ENCODE measurements around the gene GJD4.
A peak's percentile ranks its signal among the peaks of the same experiment; 100 is the strongest.

Gene GJD4

DNA sequence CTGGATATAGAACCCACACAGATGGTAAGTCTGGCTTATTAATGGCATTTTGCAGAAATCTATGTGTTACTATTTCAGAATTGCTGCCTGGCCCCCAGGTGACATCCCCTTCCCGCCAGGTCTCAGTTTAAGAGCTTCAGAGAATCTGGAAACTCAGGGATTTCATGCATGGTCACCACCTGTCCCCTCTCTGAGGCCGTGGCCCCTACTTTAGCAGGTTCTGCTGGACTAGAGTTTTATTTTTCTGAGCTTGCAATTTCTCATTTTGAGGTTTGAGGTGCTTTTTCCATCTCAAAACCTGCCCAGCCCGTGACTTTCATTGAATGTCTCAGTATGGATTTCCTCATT, 24.7 kb upstream of the GJD4 start:
- Histone ChIP-seq H3K36me3 (ENCODE audit: control insufficient read depth, low read depth, low read length) (no peaks in the 10 kb centered on the region), H3K4me1 (ENCODE audit: control insufficient read depth, low read depth, low read length) (no peaks in the 10 kb centered on the region), H3K27me3 (ENCODE audit: control insufficient read depth, insufficient read depth, low read length) (no peaks in the 10 kb centered on the region), H3K9ac (ENCODE audit: low read length) (no peak overlapping the region), H3K27ac (ENCODE audit: low read length) (no peak overlapping the region), H3K9me3 (ENCODE audit: control insufficient read depth, low read depth, low read length) (no peaks in the 10 kb centered on the region), H3K4me3 (ENCODE audit: low read length) (no peak overlapping the region)

- H3K27ac ChIP-seq (ENCODE audit: low read length) = no peak overlapping the region
Observed at GRCh38 chr10:35581655-35582054, 23.5 kb upstream of the GJD4 start.

DNA sequence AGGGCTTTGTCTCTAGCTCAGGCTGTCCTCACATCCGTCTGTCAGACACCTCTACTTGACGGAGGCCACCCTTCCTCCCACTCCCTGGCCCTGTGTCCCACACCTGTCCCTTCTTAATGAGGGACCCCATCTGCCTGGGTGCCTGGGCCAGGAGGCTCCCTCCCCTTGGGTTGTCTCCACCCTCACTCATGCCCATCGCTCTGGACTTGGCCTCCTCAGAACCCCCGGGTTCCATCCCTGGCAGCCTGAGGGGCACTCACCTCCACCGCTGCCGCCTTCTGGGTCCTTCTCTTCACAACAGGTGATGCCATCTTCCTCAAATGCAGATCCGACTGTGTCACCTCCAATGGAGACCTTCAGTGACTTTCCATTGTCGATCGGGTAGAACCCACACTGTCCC, 20.2 kb upstream of the GJD4 start:
- no peak overlapping the region for H3K4me3 ChIP-seq (ENCODE audit: low read length)
- no peaks in the 10 kb centered on the region for H3K27me3 ChIP-seq (ENCODE audit: control insufficient read depth, insufficient read depth, low read length)
- H3K9me3 ChIP-seq (ENCODE audit: control insufficient read depth, low read depth, low read length) = no peaks in the 10 kb centered on the region
- H3K36me3 ChIP-seq (ENCODE audit: control insufficient read depth, low read depth, low read length) = no peaks in the 10 kb centered on the region
- no peaks in the 10 kb centered on the region for H3K4me1 ChIP-seq (ENCODE audit: control insufficient read depth, low read depth, low read length)
- H3K9ac ChIP-seq (ENCODE audit: low read length) = no peak overlapping the region
- H3K27ac ChIP-seq (ENCODE audit: low read length) = no peak overlapping the region

More at GRCh38 chr10:35581655-35582054, 23.5 kb upstream of the GJD4 start:
- no peaks in the 10 kb centered on the region for H3K27me3 ChIP-seq (ENCODE audit: control insufficient read depth, insufficient read depth, low read length)
- no peak overlapping the region for H3K4me3 ChIP-seq (ENCODE audit: low read length)
- no peaks in the 10 kb centered on the region for H3K36me3 ChIP-seq (ENCODE audit: control insufficient read depth, low read depth, low read length)
- H3K4me1 ChIP-seq (ENCODE audit: control insufficient read depth, low read depth, low read length) = no peaks in the 10 kb centered on the region
- H3K9me3 ChIP-seq (ENCODE audit: control insufficient read depth, low read depth, low read length) = no peaks in the 10 kb centered on the region
- no peak overlapping the region for H3K9ac ChIP-seq (ENCODE audit: low read length)

DNA sequence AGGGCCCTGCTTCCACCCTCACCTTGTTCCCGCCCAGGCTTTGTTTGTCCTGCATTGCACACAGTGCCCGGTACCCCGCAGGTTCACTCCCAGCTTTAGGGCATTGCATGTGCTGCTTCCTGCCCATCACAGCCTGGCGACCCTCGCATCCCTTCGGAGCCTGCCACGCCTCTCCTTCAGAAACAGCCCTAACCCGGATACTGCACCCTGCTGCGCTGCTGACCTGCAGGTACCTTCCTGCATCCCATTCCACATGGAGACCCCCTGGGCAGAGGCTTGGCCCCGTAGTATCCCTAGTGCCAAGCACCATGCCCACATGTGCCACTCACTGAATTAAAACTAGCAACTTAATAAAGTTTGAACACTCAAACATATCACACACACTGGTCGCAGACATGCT, 19.8 kb upstream of the GJD4 start:
- no peaks in the 10 kb centered on the region for H3K9me3 ChIP-seq (ENCODE audit: control insufficient read depth, low read depth, low read length)

DNA sequence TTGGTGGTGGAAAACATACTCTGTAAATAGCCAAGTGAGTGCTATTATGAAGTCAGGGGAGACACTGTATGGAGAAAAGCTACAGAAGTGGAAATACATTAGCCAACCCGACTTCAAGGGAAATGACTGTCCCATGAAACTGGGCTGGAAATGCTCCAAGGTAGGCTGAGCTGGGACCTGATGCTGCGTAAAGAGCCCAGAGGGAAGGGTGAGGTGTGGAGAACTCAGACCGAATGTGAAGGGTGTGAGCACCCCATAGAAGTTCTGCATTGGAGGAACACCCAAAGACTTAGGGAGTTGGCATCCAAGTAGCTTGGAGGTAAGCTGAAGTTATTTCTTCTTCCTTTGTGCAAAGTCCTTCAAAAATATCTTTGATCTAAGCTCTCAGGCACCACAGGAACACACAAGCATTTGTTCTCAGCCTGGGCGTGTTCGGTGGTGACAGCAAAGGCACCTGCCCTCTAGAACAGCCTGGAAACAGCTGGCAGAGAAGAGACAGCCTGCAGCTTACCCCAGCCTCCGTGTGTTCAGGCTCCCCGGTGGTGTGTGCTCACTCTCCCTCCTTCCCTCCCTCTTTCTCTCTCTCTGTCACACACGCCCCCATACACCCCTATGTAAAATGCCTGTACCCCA, 19.1 kb upstream of the GJD4 start:
- H3K9ac ChIP-seq (ENCODE audit: low read length) = no peak overlapping the region
- H3K9me3 ChIP-seq (ENCODE audit: control insufficient read depth, low read depth, low read length) = no peaks in the 10 kb centered on the region
- H3K27ac ChIP-seq (ENCODE audit: low read length) = no peak overlapping the region
- no peaks in the 10 kb centered on the region for H3K4me1 ChIP-seq (ENCODE audit: control insufficient read depth, low read depth, low read length)
- no peaks in the 10 kb centered on the region for H3K36me3 ChIP-seq (ENCODE audit: control insufficient read depth, low read depth, low read length)
- H3K4me3 ChIP-seq (ENCODE audit: low read length) = no peak overlapping the region
- H3K27me3 ChIP-seq (ENCODE audit: control insufficient read depth, insufficient read depth, low read length) = no peaks in the 10 kb centered on the region

More for the DNA sequence above, 19.8 kb upstream of the GJD4 start:
- no peak overlapping the region for H3K9ac ChIP-seq (ENCODE audit: low read length)
- H3K4me1 ChIP-seq (ENCODE audit: control insufficient read depth, low read depth, low read length) = no peaks in the 10 kb centered on the region
- no peak overlapping the region for H3K27ac ChIP-seq (ENCODE audit: low read length)
- no peaks in the 10 kb centered on the region for H3K36me3 ChIP-seq (ENCODE audit: control insufficient read depth, low read depth, low read length)
- no peaks in the 10 kb centered on the region for H3K27me3 ChIP-seq (ENCODE audit: control insufficient read depth, insufficient read depth, low read length)
- H3K4me3 ChIP-seq (ENCODE audit: low read length) = no peak overlapping the region

GRCh38 chr10:35588836-35589235, 16.3 kb upstream of the GJD4 start:
- Histone ChIP-seq H3K4me1 (ENCODE audit: control insufficient read depth, low read depth, low read length) (peaks cover 9% of the 10 kb centered on the region), H3K36me3 (ENCODE audit: control insufficient read depth, low read depth, low read length) (no peaks in the 10 kb centered on the region), H3K27ac (ENCODE audit: low read length) (no peak overlapping the region), H3K4me3 (ENCODE audit: low read length) (no peak overlapping the region), H3K9me3 (ENCODE audit: control insufficient read depth, low read depth, low read length) (peaks cover 4% of the 10 kb centered on the region), H3K27me3 (ENCODE audit: control insufficient read depth, insufficient read depth, low read length) (no peaks in the 10 kb centered on the region), H3K9ac (ENCODE audit: low read length) (no peak overlapping the region)

DNA sequence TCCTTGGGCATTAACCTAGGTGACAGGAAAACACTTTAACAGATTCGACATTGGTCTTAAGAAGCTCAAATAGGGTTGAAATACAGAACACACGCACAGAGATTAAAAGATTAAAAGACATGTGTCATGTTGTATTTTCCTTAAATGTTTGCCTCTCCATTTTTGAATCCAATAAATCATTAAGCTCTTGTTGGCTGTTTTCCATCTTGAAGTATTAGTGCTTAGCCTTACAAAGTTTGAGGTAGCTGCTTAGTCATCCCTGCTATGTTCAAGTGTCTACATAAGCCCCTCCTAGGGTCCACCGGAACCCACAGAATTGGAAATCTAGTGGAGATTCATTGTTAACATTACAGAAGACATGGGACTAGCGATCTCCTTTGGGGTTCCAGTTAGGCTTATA, 12.7 kb upstream of the GJD4 start:
- Histone ChIP-seq H3K9ac (ENCODE audit: low read length) (no peak overlapping the region), H3K4me3 (ENCODE audit: low read length) (no peak overlapping the region), H3K27me3 (ENCODE audit: control insufficient read depth, insufficient read depth, low read length) (no peaks in the 10 kb centered on the region), H3K27ac (ENCODE audit: low read length) (no peak overlapping the region), H3K36me3 (ENCODE audit: control insufficient read depth, low read depth, low read length) (no peaks in the 10 kb centered on the region), H3K9me3 (ENCODE audit: control insufficient read depth, low read depth, low read length) (peaks cover 4% of the 10 kb centered on the region), H3K4me1 (ENCODE audit: control insufficient read depth, low read depth, low read length) (peaks cover 14% of the 10 kb centered on the region)

GRCh38 chr10:35594115-35595079, 10.7 kb upstream of the GJD4 start:
- Histone ChIP-seq H3K27me3 (ENCODE audit: control insufficient read depth, insufficient read depth, low read length) (no peaks in the 10 kb centered on the region), H3K4me3 (ENCODE audit: low read length) (peak overlapping the region; percentile 1), H3K27ac (ENCODE audit: low read length) (peak overlapping the region; percentile 76), H3K4me1 (ENCODE audit: control insufficient read depth, low read depth, low read length) (peaks cover 14% of the 10 kb centered on the region), H3K9ac (ENCODE audit: low read length) (no peak overlapping the region), H3K9me3 (ENCODE audit: control insufficient read depth, low read depth, low read length) (peaks cover 4% of the 10 kb centered on the region), H3K36me3 (ENCODE audit: control insufficient read depth, low read depth, low read length) (no peaks in the 10 kb centered on the region)

DNA sequence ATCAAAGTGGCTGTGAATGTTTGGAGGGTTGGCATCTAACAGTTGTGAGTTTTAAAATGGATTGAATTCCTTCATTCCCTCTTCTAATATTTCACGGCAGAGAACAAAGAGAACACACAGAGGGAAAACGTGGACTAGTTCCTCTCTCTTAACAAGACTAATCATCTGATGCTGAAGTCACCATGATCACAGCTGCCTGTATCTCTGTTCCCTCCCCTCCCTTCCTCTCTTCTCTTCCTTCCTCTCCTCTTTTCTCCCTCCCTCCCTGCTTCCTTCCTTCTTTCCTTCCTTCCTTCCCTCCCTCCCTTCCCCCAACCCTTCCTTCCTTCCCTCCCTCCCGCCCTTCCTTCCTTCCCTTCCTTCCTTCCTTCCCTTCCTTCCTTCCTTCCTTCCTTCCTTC, 10.0 kb upstream of the GJD4 start:
- Histone ChIP-seq H3K36me3 (ENCODE audit: control insufficient read depth, low read depth, low read length) (no peaks in the 10 kb centered on the region), H3K4me1 (ENCODE audit: control insufficient read depth, low read depth, low read length) (peaks cover 14% of the 10 kb centered on the region), H3K9me3 (ENCODE audit: control insufficient read depth, low read depth, low read length) (peaks cover 4% of the 10 kb centered on the region), H3K9ac (ENCODE audit: low read length) (no peak overlapping the region), H3K27me3 (ENCODE audit: control insufficient read depth, insufficient read depth, low read length) (no peaks in the 10 kb centered on the region), H3K27ac (ENCODE audit: low read length) (no peak overlapping the region), H3K4me3 (ENCODE audit: low read length) (no peak overlapping the region)

GRCh38 chr10:35598379-35598778, 6.8 kb upstream of the GJD4 start:
- H3K27me3 ChIP-seq (ENCODE audit: control insufficient read depth, insufficient read depth, low read length) = no peaks in the 10 kb centered on the region
- no peak overlapping the region for H3K4me3 ChIP-seq (ENCODE audit: low read length)
- H3K4me1 ChIP-seq (ENCODE audit: control insufficient read depth, low read depth, low read length) = peaks cover 10% of the 10 kb centered on the region
- no peaks in the 10 kb centered on the region for H3K9me3 ChIP-seq (ENCODE audit: control insufficient read depth, low read depth, low read length)
- no peaks in the 10 kb centered on the region for H3K36me3 ChIP-seq (ENCODE audit: control insufficient read depth, low read depth, low read length)
- H3K27ac ChIP-seq (ENCODE audit: low read length) = no peak overlapping the region
- H3K9ac ChIP-seq (ENCODE audit: low read length) = no peak overlapping the region

DNA sequence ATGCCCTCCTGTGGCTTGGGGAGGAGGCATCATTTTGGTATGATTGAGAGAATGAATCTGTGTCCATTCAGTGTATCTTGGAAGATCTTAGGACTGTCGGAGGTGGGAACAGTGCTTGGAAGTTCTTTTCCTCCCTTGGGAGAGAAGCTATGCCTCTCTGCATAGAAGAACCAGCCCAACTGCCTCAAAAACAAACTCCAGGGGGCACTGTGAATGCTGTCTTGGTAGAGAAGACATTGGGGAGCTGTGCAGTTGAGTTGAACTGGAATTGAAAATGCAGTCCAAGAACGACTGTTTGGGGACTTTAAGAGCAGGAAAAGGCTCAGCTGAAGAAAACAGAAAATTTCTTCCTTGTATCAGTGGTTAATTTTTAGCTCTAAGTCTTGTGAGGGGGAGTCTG, 4.9 kb upstream of the GJD4 start:
- Histone ChIP-seq H3K36me3 (ENCODE audit: control insufficient read depth, low read depth, low read length) (no peaks in the 10 kb centered on the region), H3K4me1 (ENCODE audit: control insufficient read depth, low read depth, low read length) (no peaks in the 10 kb centered on the region), H3K27me3 (ENCODE audit: control insufficient read depth, insufficient read depth, low read length) (no peaks in the 10 kb centered on the region), H3K4me3 (ENCODE audit: low read length) (no peak overlapping the region), H3K27ac (ENCODE audit: low read length) (no peak overlapping the region), H3K9me3 (ENCODE audit: control insufficient read depth, low read depth, low read length) (no peaks in the 10 kb centered on the region), H3K9ac (ENCODE audit: low read length) (no peak overlapping the region)

- no peaks in the 10 kb centered on the region for H3K27me3 ChIP-seq (ENCODE audit: control insufficient read depth, insufficient read depth, low read length)
- H3K4me3 ChIP-seq (ENCODE audit: low read length) = no peak overlapping the region
- no peaks in the 10 kb centered on the region for H3K9me3 ChIP-seq (ENCODE audit: control insufficient read depth, low read depth, low read length)
- no peak overlapping the region for H3K9ac ChIP-seq (ENCODE audit: low read length)
- no peaks in the 10 kb centered on the region for H3K4me1 ChIP-seq (ENCODE audit: control insufficient read depth, low read depth, low read length)
- no peaks in the 10 kb centered on the region for H3K36me3 ChIP-seq (ENCODE audit: control insufficient read depth, low read depth, low read length)
- H3K27ac ChIP-seq (ENCODE audit: low read length) = no peak overlapping the region
Observed at GRCh38 chr10:35606430-35606829, 1.3 kb downstream of the GJD4 start.
